ENCODE measurements around the gene TEX19. TPM values are rescaled to one million over a fixed set of nuclear protein-coding genes. Genes with fewer than 3 reads are reported as not detected.

Gene TEX19
- total RNA-seq, 2 donors from 2014 or later: 10.6 TPM; not detected in 1

DNA sequence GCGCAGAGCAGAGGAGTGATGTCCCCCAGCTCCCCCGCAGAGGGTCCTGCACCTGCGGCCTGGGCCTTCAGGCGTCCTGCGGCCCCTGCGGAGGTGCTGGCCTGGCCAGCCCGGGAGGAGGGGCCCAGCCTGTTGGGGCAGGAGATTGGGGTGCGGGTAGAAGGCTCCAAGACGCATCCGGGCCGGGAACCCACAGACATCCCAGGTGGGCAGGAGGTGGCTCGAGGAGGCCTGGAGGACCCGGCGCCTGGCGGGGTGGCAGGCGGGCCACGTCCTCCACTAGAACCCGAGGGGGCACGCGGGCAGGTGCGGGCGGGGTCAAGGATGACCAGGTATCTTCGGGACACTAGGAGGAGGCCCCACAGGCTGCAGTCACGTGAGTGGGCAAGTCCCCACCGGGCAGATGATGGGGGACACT lies 24.8 kb upstream of the TEX19 start:
- H3K27me3 ChIP-seq (replicated peaks; ENCODE audit: insufficient read depth): no peaks in the 10 kb centered on the region
- DNase-seq (ENCODE audit: low spot score): no peak
- H3K27ac ChIP-seq: peak overlapping the region; percentile 78 to 91
- peaks cover 29% of the 10 kb centered on the region for H3K4me1 ChIP-seq (replicated peaks)
- intact Hi-C loops (cut with DNase I): no loop called here
- H3K9me3 ChIP-seq: no peaks in the 10 kb centered on the region
- no peak for TF ChIP-seq POLR2A (IDR thresholded peaks at IDR 0.05)
- TF ChIP-seq POLR2AphosphoS5 (IDR thresholded peaks at IDR 0.05): no peak
- TF ChIP-seq, protein P1, sequence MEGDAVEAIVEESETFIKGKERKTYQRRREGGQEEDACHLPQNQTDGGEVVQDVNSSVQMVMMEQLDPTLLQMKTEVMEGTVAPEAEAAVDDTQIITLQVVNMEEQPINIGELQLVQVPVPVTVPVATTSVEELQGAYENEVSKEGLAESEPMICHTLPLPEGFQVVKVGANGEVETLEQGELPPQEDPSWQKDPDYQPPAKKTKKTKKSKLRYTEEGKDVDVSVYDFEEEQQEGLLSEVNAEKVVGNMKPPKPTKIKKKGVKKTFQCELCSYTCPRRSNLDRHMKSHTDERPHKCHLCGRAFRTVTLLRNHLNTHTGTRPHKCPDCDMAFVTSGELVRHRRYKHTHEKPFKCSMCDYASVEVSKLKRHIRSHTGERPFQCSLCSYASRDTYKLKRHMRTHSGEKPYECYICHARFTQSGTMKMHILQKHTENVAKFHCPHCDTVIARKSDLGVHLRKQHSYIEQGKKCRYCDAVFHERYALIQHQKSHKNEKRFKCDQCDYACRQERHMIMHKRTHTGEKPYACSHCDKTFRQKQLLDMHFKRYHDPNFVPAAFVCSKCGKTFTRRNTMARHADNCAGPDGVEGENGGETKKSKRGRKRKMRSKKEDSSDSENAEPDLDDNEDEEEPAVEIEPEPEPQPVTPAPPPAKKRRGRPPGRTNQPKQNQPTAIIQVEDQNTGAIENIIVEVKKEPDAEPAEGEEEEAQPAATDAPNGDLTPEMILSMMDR (IDR thresholded peaks at IDR 0.05): no peak
- WGBS: 70% methylated on average over 24 of the region's 25 CpGs
- H3K36me3 ChIP-seq: no peaks in the 10 kb centered on the region
- peak overlapping the region; percentile 48 to 56 for H3K4me3 ChIP-seq

DNA sequence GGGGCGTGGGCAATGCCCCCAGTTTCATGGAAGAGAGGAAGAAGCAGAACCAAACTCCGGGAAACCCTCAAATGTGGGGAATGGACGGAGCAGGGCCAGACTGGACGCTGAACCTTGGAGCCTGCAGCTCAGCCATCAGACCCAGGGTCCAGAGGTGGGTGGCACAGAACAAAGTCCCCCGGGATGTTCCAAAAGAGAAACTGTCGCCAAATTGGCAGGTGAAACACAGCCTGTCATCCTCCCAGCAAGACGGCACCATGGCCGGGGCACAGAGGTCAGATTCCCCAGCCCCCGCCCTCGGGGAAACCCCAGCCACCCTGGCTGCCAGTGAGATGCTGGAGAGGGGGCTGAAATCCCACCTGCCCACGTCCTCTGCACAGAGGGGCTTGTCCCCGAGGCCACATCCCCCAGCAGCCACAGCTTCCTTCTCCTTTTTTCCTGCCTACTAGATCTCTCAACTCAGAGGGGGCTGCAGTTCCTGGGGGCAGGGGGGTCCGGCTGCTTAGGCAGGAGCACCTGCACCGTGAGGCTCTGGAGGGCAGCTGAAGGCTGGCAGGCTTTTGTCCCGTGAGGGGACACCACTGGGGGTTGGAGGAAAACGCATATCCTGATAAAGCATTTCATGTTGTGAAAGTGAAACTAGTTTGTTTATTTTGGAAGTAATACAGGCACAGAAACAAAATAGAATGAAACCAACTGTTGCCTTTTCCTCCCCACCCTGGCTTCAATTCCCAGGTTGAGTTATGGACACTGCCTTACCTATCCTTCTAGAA lies 24.2 kb upstream of the TEX19 start:
- H3K9me3 ChIP-seq: no peaks in the 10 kb centered on the region
- H3K36me3 ChIP-seq: no peaks in the 10 kb centered on the region
- TF ChIP-seq, protein P1 (IDR thresholded peaks at IDR 0.05): peak in 1 of 4 experiments; percentile 4
- TF ChIP-seq POLR2AphosphoS5 (IDR thresholded peaks at IDR 0.05) (peak; percentile 89), POLR2A (IDR thresholded peaks at IDR 0.05) (no peak)
- intact Hi-C loops (cut with DNase I): no loop called here
- H3K27ac ChIP-seq: peak overlapping the region; percentile 78 to 91
- WGBS: 34% methylated on average over 16 of the region's 16 CpGs
- H3K27me3 ChIP-seq (replicated peaks; ENCODE audit: insufficient read depth): no peaks in the 10 kb centered on the region
- H3K4me3 ChIP-seq: peak overlapping the region; percentile 8 to 56
- peak; percentile 32 for DNase-seq (ENCODE audit: low spot score)
- H3K4me1 ChIP-seq (replicated peaks): peaks cover 34% of the 10 kb centered on the region

DNA sequence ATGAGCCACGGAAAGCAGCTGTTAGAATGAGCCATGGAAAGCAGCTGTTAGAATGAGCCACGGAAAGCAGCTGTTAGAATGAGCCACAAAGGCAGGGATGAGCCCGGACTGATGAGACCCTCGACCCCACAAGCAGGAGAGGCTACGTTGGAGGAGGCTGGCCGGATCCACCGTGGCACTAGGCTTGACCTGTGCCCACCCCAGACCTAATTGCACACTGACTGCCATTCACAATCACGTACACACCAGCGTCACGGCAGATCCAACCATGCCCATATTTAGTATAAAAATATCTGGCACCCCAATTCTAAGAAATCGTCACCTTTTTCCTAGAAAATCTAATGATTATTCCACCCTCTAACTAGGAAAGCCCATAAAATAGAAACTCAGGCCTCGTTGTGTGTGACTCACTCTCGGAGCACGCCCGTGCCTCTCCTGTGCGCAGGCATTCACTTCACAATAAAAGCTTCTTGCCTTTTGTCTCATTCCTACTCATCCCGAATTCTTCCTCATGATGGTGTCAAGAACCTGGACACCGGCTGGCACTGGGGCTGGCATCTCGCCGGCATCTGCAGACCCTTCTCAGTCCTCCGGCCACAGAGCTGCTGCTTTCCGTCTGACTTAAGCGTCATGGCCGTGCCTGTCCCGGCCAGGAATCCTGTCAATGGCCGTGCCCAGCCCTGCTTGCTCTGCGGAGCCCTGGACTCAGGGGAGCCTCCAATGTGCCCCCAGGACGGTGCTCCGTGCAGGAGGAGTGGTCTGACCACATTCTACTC lies 20.0 kb upstream of the TEX19 start:
- WGBS: 14% methylated on average over 29 of the region's 29 CpGs
- Histone ChIP-seq H3K36me3 (no peaks in the 10 kb centered on the region), H3K9me3 (no peaks in the 10 kb centered on the region), H3K4me3 (peak overlapping the region; percentile 5 to 16), H3K4me1 (replicated peaks) (peaks cover 23% of the 10 kb centered on the region), H3K27ac (peak overlapping the region; percentile 64 to 69), H3K27me3 (replicated peaks; ENCODE audit: insufficient read depth) (no peaks in the 10 kb centered on the region)
- TF ChIP-seq POLR2A (IDR thresholded peaks at IDR 0.05) (no peak), POLR2AphosphoS5 (IDR thresholded peaks at IDR 0.05) (peak; percentile 94)
- TF ChIP-seq, protein P1 (IDR thresholded peaks at IDR 0.05): no peak
- peak; percentile 75 for DNase-seq (ENCODE audit: low spot score)
- intact Hi-C loops (cut with DNase I): no loop called here

DNA sequence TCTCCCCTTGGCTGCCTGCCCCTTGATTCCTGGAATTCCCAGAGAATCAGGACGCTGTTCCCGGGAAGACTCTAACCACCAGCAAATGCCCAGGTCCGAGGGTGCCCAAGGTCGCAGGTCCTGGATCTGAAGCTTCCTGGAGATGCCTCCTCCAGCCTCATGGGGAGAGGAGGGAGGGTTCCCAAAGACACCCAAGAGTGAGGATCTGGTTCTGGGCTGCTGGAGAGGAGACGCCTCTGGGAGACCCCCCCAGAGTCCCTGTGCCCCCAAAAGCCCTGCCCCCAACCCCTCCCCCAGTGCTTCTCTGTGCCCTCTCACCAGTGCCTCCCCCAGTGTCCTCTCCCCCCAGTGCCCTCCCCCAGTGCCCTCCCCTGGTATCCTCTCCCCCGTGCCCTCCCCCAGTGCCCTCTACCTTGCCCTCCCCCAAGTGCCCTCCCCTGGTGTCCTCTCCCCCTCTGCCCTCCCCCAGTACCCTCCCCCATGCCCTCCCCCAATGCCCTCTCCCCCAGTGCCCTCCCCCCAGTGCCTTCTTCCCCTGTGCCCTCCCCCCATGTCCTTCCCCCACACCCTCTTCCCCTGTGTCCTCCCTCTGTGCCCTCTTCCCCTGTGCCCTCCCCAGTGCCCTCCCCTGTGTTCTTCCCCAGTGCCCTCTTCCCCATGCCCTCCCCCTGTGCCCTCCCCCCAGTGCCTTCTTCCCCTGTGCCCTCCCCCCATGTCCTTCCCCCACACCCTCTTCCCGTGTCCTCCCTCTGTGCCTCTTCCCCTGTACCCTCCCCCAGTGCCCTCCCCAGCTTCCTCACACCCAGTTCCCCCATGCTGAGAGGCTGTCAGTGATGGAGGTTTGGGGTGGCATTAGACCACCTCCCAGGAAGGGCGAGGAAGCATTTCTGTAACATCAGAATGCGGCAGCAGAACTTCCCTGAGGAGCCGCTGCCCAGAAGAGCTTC lies 19.1 kb upstream of the TEX19 start:
- Histone ChIP-seq H3K9me3 (no peaks in the 10 kb centered on the region), H3K27me3 (replicated peaks; ENCODE audit: insufficient read depth) (no peaks in the 10 kb centered on the region), H3K36me3 (no peaks in the 10 kb centered on the region), H3K4me3 (peak overlapping the region; percentile 5 to 16), H3K27ac (peak overlapping the region; percentile 64 to 69), H3K4me1 (replicated peaks) (peaks cover 14% of the 10 kb centered on the region)
- 60% methylated on average over 10 of the region's 10 CpGs for WGBS
- intact Hi-C loops (cut with DNase I): no loop called here
- DNase-seq (ENCODE audit: low spot score): no peak
- TF ChIP-seq, protein P1 (IDR thresholded peaks at IDR 0.05): no peak
- TF ChIP-seq POLR2A (IDR thresholded peaks at IDR 0.05) (no peak), POLR2AphosphoS5 (IDR thresholded peaks at IDR 0.05) (no peak)

All from prostate gland (tissue), 2 donors.